ENCODE data around the gene DUSP1. TPM values are rescaled to one million over a fixed set of nuclear protein-coding genes. Genes with fewer than 3 reads are reported as not detected.

DUSP1 gene
- total RNA-seq, 1 donor from 2014 or later: 50.9 TPM

DNA sequence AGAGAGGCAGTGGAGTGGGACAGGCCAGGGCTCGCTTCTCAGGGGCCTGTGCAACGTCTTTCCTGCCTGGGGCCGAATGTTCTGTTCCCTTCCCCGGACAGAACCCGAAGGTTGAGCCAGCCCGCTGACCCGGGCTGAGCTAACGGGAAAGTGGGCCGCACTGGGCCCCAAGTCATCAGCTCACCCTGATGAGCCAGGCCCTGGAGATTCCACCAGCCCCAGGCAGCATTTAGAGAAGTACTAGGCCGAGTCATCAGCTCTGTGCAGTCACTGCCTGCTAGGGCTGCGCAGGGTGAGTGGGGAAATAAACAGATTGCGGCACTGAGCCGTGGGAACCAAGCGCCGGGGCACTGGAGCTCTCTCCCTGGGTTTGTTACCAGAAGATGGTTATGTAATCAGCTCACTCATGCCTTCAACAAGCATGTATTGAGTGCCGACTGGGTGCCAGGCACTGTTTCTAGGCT is 29.1 kb upstream of the DUSP1 start:
- H3K27me3 Mint-ChIP-seq: no peaks in the 10 kb centered on the region
- no peak for DNase-seq (ENCODE audit: extremely low spot score, unreplicated experiment)
- TF ChIP-seq, protein P1, sequence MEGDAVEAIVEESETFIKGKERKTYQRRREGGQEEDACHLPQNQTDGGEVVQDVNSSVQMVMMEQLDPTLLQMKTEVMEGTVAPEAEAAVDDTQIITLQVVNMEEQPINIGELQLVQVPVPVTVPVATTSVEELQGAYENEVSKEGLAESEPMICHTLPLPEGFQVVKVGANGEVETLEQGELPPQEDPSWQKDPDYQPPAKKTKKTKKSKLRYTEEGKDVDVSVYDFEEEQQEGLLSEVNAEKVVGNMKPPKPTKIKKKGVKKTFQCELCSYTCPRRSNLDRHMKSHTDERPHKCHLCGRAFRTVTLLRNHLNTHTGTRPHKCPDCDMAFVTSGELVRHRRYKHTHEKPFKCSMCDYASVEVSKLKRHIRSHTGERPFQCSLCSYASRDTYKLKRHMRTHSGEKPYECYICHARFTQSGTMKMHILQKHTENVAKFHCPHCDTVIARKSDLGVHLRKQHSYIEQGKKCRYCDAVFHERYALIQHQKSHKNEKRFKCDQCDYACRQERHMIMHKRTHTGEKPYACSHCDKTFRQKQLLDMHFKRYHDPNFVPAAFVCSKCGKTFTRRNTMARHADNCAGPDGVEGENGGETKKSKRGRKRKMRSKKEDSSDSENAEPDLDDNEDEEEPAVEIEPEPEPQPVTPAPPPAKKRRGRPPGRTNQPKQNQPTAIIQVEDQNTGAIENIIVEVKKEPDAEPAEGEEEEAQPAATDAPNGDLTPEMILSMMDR (conservative IDR thresholded peaks at IDR 0.05): no peak
- H3K4me1 Mint-ChIP-seq (ENCODE audit: unreplicated experiment): peaks cover 15% of the 10 kb centered on the region
- H3K27ac Mint-ChIP-seq: peak overlapping the region; percentile 96
- no peak overlapping the region for H3K4me3 Mint-ChIP-seq
- H3K36me3 Mint-ChIP-seq: no peaks in the 10 kb centered on the region
- peaks cover 5% of the 10 kb centered on the region for H3K9me3 Mint-ChIP-seq

DNA sequence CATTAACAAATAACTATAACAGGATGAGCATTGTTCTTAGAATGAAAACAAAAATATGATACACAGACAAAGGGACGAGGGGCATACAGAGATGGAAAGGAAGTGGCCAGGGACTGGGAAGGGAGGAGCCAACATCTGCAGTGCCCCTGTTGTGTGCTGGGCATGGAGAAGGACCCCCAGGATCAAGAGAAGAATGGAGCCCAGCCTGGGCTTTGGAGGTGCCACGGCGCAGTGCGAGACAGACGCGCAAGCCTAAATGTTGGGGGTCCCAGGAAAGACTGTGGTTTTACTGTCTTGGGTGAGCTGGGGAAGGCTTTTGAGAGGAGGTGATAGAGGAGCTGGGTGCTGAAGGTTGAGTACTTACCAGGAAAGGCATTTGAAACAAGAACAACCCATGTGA is 28.4 kb upstream of the DUSP1 start:
- Mint-ChIP-seq H3K27me3 (no peaks in the 10 kb centered on the region), H3K4me3 (no peak overlapping the region), H3K9me3 (peaks cover 5% of the 10 kb centered on the region), H3K4me1 (ENCODE audit: unreplicated experiment) (peaks cover 15% of the 10 kb centered on the region), H3K27ac (peak overlapping the region; percentile 46), H3K36me3 (no peaks in the 10 kb centered on the region)
- no peak for DNase-seq (ENCODE audit: extremely low spot score, unreplicated experiment)
- TF ChIP-seq, protein P1 (conservative IDR thresholded peaks at IDR 0.05): no peak

DNA sequence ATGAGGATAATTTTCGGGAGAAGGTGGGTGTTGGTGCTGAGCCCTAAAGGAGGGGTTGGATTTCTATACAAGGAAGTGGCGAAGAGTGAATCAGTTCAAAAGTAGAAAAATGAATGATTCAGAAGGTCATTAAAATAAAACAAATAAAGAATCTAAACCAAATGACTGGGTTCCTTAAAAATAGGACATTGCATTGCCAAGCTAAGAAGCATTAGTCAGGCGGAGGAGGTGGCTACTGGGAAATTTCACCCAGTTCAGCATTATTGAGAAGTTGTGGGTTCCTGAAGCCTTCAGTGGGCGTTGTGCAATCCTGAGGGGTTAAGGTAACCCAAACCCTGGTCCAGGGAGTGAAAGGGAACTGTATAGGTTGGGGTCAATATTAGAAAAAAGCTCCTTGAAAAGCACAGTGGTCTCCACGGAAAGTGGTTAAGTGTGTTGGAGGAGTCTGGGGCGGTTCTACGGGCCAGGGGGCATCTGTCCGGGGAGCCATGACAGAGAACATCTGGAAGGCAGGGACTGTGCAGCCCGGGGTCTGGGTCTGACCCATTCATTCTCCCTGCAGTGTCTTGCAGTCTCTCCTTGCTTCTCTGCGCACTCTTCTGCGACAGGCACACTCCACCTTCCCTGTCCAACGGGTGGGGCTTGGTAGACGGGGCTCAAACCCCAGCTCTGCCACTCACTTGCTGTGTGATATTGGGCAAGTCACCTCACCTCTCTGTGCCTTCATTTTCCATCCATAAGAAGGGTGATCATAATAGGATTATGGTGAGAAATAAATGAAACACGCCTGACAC is 27.6 kb upstream of the DUSP1 start:
- TF ChIP-seq, protein P1 (conservative IDR thresholded peaks at IDR 0.05): no peak
- DNase-seq (ENCODE audit: extremely low spot score, unreplicated experiment): no peak
- peaks cover 15% of the 10 kb centered on the region for H3K4me1 Mint-ChIP-seq (ENCODE audit: unreplicated experiment)
- no peaks in the 10 kb centered on the region for H3K27me3 Mint-ChIP-seq
- no peak overlapping the region for H3K27ac Mint-ChIP-seq
- peaks cover 5% of the 10 kb centered on the region for H3K9me3 Mint-ChIP-seq
- H3K36me3 Mint-ChIP-seq: no peaks in the 10 kb centered on the region
- no peak overlapping the region for H3K4me3 Mint-ChIP-seq

DNA sequence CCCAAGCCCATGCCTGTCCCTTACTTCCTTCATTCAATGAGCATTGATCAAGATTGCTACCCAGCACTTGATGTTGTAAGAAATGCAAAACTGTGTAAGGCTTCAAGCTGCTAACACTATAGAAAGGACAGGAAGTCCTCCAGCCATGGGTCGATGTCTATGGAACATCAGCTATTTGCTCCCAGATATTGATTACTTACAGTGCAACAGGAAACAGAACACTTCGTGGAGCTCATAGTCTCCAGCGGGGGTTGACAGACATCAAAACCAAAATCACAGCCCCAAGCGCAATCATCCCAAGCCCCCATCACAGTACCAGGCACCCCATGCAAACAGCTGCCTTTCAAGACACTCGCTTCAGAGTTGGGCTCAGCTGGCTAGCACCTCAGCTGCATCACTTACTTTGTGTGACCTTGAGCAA is 26.8 kb upstream of the DUSP1 start:
- Mint-ChIP-seq H3K27me3 (no peaks in the 10 kb centered on the region), H3K9me3 (peaks cover 5% of the 10 kb centered on the region), H3K36me3 (no peaks in the 10 kb centered on the region), H3K27ac (no peak overlapping the region), H3K4me1 (ENCODE audit: unreplicated experiment) (peaks cover 13% of the 10 kb centered on the region), H3K4me3 (no peak overlapping the region)
- DNase-seq (ENCODE audit: extremely low spot score, unreplicated experiment): no peak
- TF ChIP-seq, protein P1 (conservative IDR thresholded peaks at IDR 0.05): no peak

DNA sequence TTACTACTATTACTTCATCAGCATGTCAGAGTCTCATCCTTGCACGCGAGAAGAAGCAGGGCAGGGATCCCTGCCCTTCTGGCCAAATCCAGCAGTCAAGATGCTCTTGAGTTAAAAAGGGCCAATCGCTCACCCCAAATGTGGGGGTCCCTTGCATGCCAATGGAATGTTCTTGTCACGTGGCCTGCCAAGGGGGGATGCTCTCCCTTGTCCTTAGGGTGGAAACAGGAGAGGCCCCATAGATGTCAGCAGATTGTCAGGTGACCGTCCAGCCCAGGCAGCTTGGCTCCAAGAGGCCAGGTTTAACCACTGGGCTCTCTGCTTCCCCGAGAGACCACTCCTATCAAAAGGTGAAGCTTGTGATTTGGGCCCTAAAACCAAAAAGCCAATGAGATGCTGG is 25.3 kb upstream of the DUSP1 start:
- Mint-ChIP-seq H3K27me3 (no peaks in the 10 kb centered on the region), H3K4me3 (no peak overlapping the region), H3K9me3 (peaks cover 3% of the 10 kb centered on the region), H3K27ac (peak overlapping the region; percentile 65), H3K4me1 (ENCODE audit: unreplicated experiment) (peaks cover 10% of the 10 kb centered on the region), H3K36me3 (no peaks in the 10 kb centered on the region)
- TF ChIP-seq, protein P1 (conservative IDR thresholded peaks at IDR 0.05): no peak
- no peak for DNase-seq (ENCODE audit: extremely low spot score, unreplicated experiment)

All from type B pancreatic cell (in vitro differentiated cells).